Suppressor macrophage treated with lipopolysaccharide for 1 hour (primary cell): Measurements from ENCODE around the gene PRDM16.

Experiments
- DNase-seq, 3 donors: peaks; one replicate each; pipeline ENCODE4 v3.0.0-alpha.2; 2020 to 2022

Gene PRDM16

DNA sequence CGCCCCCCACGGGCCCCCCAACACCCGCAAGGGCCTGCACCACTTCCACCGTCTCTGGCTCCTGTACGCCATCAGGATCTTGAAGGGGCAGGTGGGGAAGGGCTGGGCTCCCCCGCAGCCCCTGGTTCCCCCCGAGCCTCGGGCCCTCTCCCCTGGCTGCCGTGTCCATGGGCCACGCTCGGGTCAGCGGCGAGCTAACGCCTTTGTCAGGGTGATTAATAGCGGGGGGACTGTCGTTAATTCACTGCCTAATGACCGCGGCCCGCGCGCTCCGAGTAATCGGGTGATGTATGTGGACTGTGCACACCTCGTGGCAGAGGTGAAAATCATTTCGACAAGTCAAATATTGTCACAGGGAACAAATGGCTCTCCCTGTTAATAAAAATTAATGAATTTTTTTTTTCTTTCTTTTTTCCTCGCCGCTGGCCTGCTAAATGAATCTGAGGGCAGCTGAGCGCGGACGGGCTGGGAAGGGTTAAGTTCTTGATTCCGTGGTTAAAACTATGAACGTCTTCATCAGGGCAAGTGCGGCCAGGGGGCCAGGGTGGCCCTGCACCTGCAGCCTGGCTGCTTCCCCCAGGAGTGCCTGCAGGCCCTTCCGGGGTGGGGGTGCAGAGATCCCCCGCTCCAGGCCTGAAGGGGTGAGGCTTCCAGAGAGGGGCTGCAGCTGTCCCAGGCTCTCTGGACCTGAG lies 100.8 kb downstream of the PRDM16 start:
- no peak for DNase-seq

DNA sequence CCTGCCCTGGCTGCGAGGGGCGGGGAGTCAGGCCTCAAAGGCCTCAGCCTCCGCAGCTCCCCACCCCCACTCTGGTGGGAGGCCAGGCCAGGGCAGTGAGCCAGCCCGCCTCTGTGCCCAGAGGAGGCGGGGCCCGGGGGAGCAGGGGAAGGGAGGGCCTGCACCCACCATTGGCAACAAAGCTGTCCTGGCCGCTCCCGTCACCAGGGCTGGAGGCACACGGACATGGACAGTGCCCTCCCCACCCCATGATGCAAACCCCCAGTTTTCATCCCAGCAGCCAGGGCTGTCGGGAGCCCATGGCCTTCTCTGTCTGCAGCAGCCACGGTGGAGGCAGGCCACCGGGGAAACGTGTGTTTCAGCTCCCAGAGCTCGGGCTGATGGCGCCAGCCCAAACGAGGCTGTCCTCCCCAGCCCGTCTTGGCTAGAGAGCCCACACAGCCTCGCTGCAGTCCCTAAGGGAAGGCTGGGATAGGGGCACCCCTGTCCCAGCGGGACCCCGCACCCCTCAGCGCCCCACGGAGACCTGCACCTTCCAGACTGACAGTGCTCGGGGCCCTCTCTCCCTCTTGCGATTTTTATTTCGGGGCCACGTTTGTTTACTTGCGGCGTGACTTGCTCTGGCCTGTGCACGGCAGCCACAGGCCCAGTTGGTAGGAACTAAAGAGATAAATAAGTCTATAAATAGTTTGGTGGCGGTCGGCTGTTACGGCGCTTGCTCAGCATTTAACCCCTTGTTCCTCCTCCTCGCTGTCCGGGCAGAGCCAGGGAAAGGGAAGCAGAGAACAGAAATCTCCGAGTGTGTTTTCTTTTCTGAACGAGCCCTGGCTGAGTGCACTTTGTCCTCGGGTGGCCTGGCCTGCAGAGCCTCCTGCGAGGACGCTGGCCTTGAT lies 101.8 kb downstream of the PRDM16 start:
- DNase-seq: peak; percentile 32 to 57 (median 50)

DNA sequence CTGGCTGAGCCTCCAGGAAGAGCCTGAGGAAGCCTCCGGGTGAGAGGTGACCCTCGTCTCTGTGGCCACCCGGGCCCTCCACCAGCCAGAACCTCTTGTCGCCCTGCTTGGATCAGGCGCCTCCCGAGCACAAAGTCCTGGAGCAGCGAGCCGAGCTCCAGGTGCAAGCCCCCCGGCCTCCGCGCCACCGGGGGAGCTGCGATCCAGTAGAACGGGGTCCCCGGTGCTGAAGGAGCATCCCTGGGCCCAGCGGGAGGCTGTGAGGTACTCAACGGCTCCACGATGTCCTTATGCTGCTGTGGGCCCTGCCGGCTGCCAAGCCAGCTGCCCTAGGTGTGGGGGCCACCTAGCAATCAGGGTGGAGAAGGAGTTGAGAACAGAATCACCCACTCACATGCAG lies 102.8 kb downstream of the PRDM16 start:
- no peak for DNase-seq

DNA sequence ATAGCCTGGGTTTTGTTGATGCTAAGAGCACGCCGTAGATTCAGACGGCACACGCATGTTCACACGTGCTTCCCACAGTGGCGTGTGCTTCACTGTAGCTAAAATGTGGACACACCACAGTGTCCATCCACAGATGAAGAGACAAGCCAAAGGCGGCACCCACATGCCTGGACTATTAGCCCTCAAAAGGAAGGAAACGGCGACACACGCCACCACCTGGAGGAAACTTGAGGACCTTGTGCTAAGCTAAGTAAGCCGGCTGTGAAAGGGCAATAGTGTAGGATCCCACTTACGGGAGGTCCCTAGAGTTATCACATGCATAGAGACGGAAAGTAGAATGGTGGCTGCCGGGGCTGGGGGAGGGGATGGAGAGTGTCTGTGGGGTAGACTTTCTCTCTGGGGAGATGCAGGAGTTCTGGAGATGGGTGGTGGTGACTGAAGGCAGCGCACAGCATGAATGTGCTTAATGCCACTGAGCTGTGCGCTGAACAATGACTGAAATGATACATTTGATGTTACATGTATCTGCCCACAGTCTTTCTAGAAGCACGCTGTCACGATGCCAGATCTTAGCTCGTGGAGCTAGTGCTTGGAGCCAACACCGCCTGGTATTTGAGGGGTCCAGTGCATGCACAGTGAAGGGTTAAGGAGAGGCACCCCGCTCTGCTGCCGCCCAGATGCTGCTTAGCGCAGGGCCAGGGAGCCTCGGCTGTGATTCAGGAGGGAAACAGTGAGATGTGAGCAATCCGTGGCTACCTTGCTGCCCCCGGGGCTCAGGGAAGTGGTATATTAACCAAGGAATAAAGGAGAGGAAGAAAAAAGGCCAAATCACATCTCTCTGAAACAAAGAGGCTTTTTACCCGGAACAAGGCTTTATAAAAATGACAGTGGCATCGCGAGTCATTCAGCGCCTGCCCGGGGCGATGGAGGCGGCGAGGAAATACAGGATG lies 103.7 kb downstream of the PRDM16 start:
- DNase-seq: no peak

DNA sequence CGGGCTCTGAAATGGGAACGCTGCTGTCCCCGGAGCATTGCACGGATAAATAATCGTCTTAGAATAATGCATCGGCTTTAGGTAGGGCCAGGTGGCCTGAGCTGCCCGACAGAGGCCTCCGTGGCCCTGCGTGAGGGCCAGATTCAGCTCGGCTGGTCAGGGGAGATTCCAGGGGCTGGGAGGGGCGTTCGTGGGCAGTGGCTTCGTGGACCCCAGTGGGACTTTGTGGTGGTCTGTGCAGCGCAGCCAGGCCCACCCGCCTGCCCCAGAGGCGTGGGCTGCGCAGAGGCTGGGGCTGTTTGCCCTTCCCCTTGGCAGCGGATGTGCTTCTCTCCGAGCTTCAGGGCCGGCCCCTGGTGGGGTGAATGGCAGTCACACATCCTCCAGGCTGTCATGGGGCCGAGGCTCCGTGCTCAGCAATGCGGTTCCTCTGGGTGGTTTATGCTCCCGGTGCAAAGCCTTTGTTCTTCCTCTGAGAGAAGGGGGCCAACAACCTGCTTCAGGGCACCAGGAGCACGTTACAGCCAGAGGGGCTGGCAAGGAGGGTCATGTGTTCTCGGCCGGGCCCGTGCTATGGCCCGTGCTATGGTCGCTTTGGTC lies 104.5 kb downstream of the PRDM16 start:
- DNase-seq: no peak

DNA sequence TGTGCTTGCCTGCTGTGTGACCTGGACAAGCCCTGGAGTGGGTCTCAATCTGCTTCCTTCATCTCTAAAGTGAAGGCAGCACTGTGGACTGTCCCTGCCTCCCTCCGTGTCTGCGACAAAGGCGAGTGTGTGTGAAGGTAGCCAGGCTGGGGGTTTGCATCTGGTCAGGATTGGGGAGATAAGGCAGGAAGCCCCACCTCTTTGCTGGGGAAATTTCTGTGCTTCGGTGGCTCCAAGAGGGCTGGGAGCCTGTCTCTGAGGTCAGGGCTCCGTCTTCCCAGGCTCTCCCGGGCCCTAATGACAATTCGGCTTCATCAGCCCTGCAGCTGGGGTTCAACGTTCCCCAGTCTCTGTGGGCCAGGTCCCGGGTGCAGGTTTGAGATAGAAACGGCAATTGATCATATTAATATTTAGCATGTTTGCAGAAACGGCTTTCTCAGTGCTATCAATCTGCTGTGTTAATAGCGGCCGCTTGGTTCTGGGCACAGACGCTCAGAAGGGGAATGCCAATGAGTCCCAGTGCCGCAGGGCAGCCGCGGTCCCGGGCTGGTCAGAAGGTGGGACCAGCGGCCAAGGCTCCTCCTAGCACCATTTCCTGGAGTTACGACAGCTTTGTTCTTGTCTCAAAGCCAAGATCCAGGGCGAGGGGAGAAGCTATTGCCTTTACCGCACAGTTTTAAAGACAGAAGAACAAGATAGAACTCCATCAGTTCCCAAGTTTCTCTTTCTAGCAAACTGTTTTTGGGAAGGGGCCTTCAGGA lies 105.7 kb downstream of the PRDM16 start:
- DNase-seq: peak; percentile 73 to 86 (median 83)

DNA sequence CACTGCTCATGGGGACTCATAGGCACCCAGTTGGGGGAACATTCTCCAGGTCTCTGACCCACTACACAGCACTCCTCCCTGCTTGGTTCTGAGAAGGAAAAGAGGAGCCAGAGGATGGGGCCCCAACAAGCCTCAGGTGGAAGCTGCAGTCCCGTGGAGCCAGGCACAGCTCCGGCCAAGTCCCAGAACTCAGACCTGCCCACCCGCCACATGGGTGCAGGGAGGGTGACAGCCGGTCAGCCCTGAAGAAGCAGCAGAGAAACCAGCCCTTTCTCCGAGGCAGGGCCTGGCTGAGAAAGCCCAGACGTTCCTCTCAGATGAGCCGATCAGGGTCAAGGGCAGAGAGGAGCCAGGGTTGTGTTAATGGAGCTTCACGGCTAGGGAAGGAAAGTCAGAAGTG lies 106.5 kb downstream of the PRDM16 start:
- no peak for DNase-seq

DNA sequence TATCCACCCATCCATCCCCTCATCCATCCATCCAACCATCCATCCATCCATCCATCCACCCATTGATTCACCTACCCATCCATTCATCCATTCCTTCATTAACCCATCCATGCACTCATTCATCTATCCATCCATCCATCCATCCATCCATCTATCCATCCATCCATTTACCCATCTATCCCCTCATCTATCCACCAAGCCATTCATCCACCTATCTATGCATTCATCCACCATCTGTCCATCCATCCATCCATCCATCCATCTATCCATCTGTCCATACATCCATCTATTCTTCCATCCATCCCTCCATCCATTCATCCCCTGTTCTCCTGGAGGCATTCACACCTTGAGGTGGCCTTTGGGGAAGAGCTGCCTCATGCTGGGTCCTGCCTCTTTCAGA lies 107.0 kb downstream of the PRDM16 start:
- no peak for DNase-seq

DNA sequence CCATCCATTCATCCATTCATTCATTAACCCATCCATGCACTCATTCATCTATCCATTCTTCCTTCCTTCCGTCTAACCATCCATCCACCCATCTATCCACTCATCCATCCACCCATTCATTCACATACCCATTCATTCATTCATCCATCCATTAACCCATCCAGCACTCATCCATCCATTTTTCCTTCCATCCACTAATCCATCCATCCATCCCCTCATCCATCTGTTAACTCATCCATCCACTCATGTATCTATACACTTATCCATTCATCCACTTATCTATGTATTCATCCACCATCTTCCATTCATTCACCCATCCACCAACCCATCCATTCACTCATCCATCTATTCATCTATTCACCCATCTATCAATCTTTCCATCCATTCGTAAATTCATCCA lies 107.8 kb downstream of the PRDM16 start:
- no peak for DNase-seq

DNA sequence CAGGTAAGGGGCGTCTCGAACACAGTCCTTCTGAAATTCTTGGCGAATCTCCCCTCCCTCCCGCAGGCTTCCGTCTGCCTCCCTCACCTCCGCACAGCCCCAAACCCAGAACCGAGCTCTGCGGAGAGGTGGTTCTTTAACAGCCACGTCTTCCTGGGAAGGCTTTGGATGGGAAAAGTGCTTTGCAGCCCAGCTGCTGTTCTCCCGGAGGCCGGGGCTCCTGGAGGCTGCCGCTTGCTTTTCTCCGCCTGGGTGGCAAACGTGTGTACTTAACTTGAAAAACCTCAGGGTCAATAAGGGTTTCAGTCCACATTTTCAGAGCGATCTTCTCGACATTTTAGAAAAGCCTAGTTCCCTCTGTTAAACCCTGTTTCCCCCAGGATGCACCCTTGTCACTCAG lies 109.3 kb downstream of the PRDM16 start:
- no peak for DNase-seq

DNA sequence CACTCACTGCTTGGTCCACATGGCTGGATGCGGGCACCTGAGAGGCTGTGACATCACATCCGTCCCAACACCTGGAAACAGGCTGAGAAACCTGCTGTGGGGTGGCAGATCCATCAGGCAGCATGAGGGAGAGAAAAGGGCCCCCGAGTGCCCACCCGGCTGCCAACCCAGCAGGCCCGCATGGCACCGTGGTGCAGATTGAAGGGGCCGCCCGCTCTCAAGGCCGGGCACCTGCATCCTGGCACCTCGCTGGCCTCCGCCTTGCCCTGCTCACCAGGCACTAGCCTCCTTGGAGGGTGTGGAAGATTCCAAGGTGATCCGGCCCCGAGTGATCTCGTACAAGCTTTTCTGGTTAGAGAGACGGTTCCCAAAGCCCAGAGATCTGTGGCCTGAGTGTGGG lies 110.5 kb downstream of the PRDM16 start:
- no peak for DNase-seq

DNA sequence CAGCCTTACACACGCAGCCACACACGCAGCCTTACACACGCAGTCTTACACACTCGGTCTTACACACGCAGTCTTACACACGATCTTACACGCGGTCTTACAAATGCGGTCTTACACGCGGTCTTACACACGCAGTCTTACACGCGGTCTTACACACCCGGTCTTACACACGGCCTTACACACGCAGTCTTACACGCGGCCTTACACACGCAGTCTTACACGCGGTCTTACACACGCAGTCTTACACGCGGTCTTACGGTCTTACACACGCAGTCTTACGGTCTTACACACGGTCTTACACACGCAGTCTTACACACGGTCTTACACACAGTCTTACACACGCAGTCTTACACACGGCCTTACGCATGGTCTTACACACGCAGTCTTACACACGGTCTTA lies 111.9 kb downstream of the PRDM16 start:
- no peak for DNase-seq

DNA sequence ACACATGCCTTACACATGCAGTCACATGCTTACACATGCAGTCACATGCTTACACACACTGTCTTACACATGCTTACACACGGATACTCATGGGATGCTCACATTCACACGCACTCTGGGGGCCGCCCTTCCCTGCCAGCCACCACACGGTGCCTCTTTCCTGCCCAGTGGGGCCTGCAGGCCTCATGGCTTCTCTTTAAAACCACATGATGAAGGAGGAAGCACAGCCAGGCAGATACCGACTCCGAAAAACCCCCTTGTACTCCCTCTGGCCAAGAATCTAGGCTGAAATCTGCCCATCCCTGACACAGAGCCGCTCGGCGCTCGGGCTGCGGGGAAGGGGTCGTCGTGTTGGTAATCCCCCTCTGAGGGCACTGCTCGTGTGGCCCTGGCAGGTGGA lies 113.0 kb downstream of the PRDM16 start:
- DNase-seq: peak; percentile 33 to 54 (median 43)

DNA sequence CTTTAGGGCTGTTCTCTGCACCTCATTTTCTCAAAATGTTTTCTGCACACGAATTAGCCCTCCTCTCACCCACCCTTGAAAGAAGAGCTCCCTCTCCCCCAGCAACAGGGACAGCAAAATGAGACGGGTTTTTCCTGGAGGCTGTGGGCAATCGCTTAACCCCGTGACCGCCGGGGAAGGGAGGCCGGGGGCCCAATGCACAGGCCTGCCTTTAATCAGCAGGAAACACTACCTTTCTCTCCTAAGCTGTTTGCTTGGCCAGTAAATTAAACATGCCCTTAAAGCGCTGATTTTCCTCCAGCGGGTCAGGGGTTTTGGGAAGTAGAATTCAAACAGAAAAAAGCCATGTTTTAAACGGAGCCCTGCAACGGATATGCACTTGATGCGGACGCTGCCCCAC lies 114.4 kb downstream of the PRDM16 start:
- no peak for DNase-seq

DNA sequence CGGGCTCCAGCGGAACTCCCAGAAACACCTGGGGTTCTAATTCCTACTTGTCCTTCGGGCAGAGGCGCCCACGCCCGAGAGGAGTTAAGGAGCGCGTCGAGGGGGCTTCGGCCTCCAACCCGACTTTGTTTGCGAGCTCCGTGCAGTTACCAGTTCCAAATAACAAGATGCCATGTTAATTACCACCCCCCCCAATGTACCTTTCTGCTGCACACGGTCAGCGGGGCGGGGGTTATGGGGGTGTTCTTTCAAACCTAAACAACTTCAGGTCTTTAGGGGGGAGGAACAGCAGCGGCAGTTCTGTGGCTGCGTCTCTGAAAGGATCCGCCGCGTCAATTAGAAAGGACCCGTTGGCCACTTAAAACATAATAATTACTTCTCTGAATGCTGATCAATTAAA lies 114.8 kb downstream of the PRDM16 start:
- DNase-seq: no peak

DNA sequence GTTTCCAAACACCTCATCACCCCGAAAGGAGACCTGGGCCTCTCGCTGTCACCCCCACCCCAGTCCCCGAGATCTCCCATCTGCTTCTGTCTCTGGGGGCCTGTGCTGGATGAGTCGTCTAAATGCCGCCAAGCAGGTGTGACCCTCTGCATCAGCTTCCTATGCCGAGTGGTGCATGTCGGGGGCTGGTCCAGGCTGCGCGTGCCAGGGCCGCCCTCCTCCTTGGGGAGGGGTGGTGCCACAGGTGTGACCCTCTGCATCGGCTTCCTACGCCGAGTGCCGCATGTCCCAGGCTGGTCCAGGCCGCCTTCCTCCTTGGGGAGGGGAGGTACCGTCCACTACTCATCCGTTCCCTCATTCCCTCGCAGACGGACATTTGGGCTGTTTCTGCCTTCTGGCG lies 115.7 kb downstream of the PRDM16 start:
- no peak for DNase-seq

DNA sequence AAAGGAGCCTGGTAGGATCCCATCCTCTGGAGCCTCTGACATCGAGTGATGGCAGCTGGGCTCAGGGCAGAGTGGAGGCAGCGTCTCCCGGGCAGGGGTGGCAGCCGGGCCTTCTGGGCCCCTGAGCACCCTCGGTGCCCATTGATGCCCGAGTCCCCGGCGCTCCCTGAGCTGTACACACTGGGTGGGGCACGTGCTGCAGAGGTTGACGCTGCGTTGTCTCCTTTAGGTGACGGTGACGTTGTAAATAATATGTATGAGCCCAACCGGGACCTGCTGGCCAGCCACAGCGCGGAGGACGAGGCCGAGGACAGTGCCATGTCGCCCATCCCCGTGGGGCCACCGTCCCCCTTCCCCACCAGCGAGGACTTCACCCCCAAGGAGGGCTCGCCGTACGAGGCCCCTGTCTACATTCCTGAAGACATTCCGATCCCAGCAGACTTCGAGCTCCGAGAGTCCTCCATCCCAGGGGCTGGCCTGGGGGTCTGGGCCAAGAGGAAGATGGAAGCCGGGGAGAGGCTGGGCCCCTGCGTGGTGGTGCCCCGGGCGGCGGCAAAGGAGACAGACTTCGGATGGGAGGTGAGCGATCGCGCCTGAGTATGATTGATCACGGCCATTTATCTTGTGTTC lies 117.0 kb downstream of the PRDM16 start:
- no peak for DNase-seq

DNA sequence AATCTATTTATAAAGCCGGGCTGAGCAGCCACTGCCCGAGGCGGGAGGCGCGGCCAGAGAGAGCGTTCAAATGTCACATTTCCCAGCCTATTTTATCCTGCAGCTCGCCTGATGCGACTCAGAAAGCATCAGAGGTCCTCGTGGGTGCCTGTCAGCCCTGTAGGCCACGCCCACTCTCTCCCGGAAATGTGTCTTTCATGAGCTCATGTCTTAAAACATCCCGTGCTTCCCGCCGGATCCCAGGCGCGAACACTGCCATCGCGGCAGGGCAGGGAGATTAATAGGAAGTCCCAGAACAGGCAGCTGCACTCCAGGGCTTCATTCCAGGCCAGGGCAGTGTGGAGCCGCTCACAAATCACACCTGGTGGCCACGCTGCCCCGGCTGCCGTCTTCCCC lies 117.5 kb downstream of the PRDM16 start:
- DNase-seq: no peak

DNA sequence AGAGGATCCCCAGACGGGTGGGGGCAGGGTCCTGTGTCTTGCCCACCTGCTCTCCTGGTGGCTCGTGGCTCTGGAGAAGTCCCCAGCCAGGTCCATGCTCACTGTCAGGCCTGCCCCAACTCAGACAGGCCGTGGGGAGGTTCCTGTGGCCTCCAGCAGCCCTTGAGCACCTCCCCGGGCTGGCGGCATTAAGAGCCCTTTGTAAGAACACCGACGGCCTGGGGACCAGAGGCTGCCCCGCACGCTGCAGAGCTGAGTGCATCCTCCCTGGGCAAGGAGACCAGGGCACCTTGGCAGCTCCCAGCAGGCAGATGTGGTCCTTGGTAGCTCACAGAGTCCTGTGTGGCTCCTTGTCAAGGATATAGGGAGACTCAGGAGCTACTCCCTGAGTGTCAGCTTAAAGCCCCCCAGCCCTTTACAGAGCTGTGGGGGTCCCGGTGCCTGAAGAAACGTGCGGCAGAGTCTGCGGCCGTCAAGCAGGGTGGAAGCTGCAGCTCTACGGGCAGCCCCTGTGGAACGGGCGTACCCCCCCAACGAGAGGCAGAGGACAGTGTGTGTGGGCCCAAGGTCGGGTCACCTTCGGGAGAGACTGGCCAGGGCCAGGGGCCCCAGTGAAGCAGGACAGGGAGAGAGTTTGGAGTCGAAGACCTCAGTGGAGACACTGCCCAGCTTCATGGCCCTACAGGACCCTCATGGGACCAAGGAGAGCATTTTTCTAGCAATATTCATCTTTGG lies 118.6 kb downstream of the PRDM16 start:
- DNase-seq: no peak

DNA sequence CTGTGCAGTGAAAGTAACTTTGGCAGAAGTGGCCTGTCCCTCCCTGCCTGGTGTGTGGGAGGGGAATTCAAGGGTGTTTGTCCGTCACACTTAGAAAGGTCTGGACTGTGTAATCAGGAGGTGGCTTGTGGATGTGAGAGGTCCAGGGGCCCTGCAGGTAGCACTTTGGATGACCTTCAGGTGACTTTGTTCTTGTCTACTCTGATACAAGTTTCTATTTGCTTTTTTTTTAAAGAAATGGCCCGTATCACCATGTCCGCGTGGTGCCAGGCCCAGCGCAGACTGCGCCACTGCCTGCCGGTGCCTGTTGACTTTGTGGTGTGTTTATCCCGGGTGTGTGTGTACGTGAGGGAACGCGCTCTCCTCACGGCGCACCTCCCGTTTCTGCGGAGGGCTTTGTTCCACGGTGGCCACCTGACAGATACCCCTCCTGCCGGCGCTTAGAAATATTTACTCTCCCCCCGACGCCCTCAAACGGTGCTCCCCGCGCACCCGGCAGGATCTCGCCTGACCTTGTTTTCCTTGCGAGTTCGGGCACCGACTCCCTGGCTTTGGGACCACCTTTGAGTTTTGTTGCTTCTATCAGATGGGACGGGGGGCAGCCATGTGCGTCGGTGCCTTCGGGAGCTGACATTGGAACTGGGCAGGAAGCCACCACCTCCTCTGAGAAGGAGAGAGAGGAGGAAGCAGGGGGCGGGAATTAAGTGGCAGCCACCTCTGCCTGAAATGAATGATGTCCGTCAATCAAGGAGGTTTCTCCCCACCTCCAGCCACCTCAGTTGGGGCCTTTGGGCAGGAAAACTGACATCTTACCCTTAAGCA lies 119.4 kb downstream of the PRDM16 start:
- DNase-seq: no peak
